SU-DHL-6 (cell line): ENCODE results near the gene SPNS2.

Experiments used
- H2AFZ ChIP-seq: fragments of 200-600 bp; sonication (generic); 2 replicates; pipeline ENCODE4 v1.6.1; 2014; ENCODE audit warnings: low read depth, mild to moderate bottlenecking, moderate library complexity, mixed read lengths, antibody characterized with exemption, low read length; ENCODE audit not compliant: severe bottlenecking
- H3F3A ChIP-seq: fragments of 200-600 bp; shearing (Covaris generic); 2 replicates; pipeline ENCODE4 v1.6.0; 2016; ENCODE audit warnings: antibody characterized with exemption, mild to moderate bottlenecking; ENCODE audit not compliant: insufficient read depth
- H3K27ac ChIP-seq: fragments of 200-600 bp; sonication (generic); 2 replicates; pipeline ENCODE4 v1.5.1; 2016; ENCODE audit warnings: low read depth, mild to moderate bottlenecking, low read length, moderate library complexity, mixed read lengths
- H3K27me3 ChIP-seq: fragments of 200-600 bp; sonication (generic), shearing (Covaris generic); 2 replicates; pipeline ENCODE4 v1.6.0; 2014; ENCODE audit warnings: mild to moderate bottlenecking, low read length
- H3K36me3 ChIP-seq: fragments of 200-600 bp; sonication (generic); 2 replicates; pipeline ENCODE4 v1.6.1; 2014; ENCODE audit warnings: mild to moderate bottlenecking, low read length, mixed read lengths
- H3K4me2 ChIP-seq: fragments of 300-600, 200-600 bp; shearing (Covaris generic), sonication (generic); 2 replicates; pipeline ENCODE4 v1.6.0; 2014; ENCODE audit warnings: low read length, low read depth, mild to moderate bottlenecking; ENCODE audit not compliant: poor library complexity, severe bottlenecking
- H3K4me3 ChIP-seq: fragments of 200-600 bp; sonication (generic); 2 replicates; pipeline ENCODE4 v1.5.1; 2014; ENCODE audit warnings: antibody characterized with exemption, low read length, mild to moderate bottlenecking, mixed read lengths; ENCODE audit not compliant: insufficient read depth, poor library complexity, severe bottlenecking
- H3K79me2 ChIP-seq: fragments of 200-600 bp; sonication (generic); 2 replicates; pipeline ENCODE4 v1.6.1; 2014; ENCODE audit warnings: mild to moderate bottlenecking, low read length, moderate library complexity; ENCODE audit not compliant: insufficient read depth
- H3K9ac ChIP-seq: fragments of 200-600 bp; sonication (generic); 2 replicates; pipeline ENCODE4 v1.7.0; 2014; ENCODE audit warnings: mild to moderate bottlenecking, low read length
- H3K9me2 ChIP-seq: fragments of 200-600 bp; sonication (generic); replicated peaks from 2 replicates; pipeline ENCODE4 v1.6.1; 2014; ENCODE audit warnings: low read length; ENCODE audit not compliant: insufficient read depth
- H3K9me3 ChIP-seq: fragments of 200-600 bp; sonication (generic); 2 replicates; pipeline ENCODE4 v1.6.1; 2014; ENCODE audit warnings: low read length, mixed read lengths; ENCODE audit not compliant: insufficient read depth
- H4K20me1 ChIP-seq: fragments of 200-600 bp; sonication (generic); 2 replicates; pipeline ENCODE4 v1.6.1; 2014; ENCODE audit warnings: low read depth, mild to moderate bottlenecking, antibody characterized with exemption, low read length, moderate library complexity, mixed read lengths
- EZH2phosphoT487 ChIP-seq: fragments of 200-600 bp; sonication (generic), shearing (Covaris generic); conservative IDR thresholded peaks from 2 replicates; pipeline ENCODE4 v1.6.1; 2018; ENCODE audit warnings: mild to moderate bottlenecking, antibody characterized with exemption, low read length, moderate library complexity, mixed read lengths
- TF ChIP-seq, protein P1 (sequence below): fragments of 200-600 bp; sonication (generic); IDR thresholded peaks from one replicate; pipeline ENCODE4 v1.5.1; 2017; ENCODE audit warnings: antibody characterized with exemption, mild to moderate bottlenecking, low read length, moderate library complexity; ENCODE audit not compliant: insufficient read depth, poor library complexity, severe bottlenecking

SPNS2 gene, protein sequence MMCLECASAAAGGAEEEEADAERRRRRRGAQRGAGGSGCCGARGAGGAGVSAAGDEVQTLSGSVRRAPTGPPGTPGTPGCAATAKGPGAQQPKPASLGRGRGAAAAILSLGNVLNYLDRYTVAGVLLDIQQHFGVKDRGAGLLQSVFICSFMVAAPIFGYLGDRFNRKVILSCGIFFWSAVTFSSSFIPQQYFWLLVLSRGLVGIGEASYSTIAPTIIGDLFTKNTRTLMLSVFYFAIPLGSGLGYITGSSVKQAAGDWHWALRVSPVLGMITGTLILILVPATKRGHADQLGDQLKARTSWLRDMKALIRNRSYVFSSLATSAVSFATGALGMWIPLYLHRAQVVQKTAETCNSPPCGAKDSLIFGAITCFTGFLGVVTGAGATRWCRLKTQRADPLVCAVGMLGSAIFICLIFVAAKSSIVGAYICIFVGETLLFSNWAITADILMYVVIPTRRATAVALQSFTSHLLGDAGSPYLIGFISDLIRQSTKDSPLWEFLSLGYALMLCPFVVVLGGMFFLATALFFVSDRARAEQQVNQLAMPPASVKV

DNA sequence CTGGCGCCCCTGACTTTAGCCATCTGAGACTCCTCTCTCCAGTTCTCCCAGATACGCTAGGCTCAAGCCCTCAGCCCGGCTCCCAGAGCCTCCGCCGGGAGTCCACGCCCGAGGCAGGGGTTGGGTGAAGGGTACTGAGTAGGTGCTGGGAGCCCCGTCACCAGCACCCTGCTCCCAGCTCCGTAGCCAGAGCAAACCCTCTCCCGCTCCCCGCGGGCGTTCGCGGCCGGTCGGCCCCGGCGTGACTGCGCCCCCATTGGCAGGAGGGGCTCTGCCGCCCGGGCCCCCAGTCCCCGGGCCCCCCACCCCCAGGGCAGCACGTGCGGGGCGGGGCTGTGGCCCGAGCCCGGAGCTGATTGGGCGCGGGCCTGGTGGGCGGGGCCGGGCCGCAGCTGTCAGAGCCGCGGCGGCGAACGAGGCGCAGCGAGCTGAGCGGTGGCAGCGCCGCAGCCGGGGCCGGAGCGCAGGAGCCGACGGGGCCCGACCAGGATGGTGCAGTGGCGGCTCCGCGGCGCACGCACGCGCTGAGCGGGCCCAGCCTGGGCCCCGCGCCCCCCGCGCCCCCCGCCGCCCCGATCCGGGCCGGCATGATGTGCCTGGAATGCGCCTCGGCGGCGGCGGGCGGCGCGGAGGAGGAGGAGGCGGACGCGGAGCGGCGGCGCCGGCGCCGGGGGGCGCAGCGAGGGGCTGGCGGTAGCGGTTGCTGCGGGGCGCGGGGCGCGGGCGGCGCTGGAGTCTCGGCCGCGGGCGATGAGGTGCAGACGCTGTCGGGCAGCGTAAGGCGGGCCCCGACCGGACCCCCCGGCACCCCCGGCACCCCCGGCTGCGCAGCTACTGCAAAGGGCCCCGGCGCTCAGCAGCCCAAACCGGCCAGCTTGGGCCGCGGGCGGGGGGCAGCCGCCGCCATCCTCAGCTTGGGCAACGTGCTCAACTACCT lies at the start of gene SPNS2:
TSS of gene SPNS2 (plus strand) at position 421 of the 937 bp plus-strand sequence. CDS start at position 588, 167 bp downstream.
- no peaks in the 10 kb centered on the region for H3K79me2 ChIP-seq
- H3K27me3 ChIP-seq = 0 out of 2 replicates have a peak, but pooled peaks cover 5% of the 10 kb centered on the region
- H3K9me2 ChIP-seq = no peaks in the 10 kb centered on the region
- H3K4me2 ChIP-seq = peak within 1 kb of the TSS; percentile 59
- no peaks in the 10 kb centered on the region for H4K20me1 ChIP-seq
- TF ChIP-seq, protein P1, sequence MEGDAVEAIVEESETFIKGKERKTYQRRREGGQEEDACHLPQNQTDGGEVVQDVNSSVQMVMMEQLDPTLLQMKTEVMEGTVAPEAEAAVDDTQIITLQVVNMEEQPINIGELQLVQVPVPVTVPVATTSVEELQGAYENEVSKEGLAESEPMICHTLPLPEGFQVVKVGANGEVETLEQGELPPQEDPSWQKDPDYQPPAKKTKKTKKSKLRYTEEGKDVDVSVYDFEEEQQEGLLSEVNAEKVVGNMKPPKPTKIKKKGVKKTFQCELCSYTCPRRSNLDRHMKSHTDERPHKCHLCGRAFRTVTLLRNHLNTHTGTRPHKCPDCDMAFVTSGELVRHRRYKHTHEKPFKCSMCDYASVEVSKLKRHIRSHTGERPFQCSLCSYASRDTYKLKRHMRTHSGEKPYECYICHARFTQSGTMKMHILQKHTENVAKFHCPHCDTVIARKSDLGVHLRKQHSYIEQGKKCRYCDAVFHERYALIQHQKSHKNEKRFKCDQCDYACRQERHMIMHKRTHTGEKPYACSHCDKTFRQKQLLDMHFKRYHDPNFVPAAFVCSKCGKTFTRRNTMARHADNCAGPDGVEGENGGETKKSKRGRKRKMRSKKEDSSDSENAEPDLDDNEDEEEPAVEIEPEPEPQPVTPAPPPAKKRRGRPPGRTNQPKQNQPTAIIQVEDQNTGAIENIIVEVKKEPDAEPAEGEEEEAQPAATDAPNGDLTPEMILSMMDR = no peak
- no peak for TF ChIP-seq EZH2phosphoT487
- no peak within 1 kb of the TSS for H2AFZ ChIP-seq
- H3K9ac ChIP-seq = no peak within 1 kb of the TSS; the same call in 1 of the 2 replicates
- peak within 1 kb of the TSS; percentile 47 for H3K4me3 ChIP-seq
- H3K27ac ChIP-seq = no peak within 1 kb of the TSS
- H3K36me3 ChIP-seq = no peaks in the 10 kb centered on the region
- no peaks in the 10 kb centered on the region for H3K9me3 ChIP-seq
- H3F3A ChIP-seq = no peaks in the 10 kb centered on the region

- Histone ChIP-seq H3K36me3 (no peaks in the 10 kb centered on the region), H3K9me3 (no peaks in the 10 kb centered on the region), H3K4me3 (no peak overlapping the region), H3F3A (no peaks in the 10 kb centered on the region), H2AFZ (no peak overlapping the region), H3K27me3 (no peaks in the 10 kb centered on the region), H3K4me2 (no peak overlapping the region), H3K79me2 (no peaks in the 10 kb centered on the region), H3K27ac (no peak overlapping the region), H3K9ac (no peak overlapping the region), H3K9me2 (no peaks in the 10 kb centered on the region), H4K20me1 (no peaks in the 10 kb centered on the region)
- no peak for TF ChIP-seq EZH2phosphoT487
- TF ChIP-seq, protein P1 = no peak
These were observed 48.9 kb upstream of the SPNS2 start for GRCh38 chr17:4449736-4450135.

- H3K4me2 ChIP-seq = no peak overlapping the region
- no peaks in the 10 kb centered on the region for H3K27me3 ChIP-seq
- no peak overlapping the region for H3K27ac ChIP-seq
These were observed 47.9 kb upstream of the SPNS2 start for GRCh38 chr17:4450710-4451316.

More at GRCh38 chr17:4450710-4451316, 47.9 kb upstream of the SPNS2 start:
- TF ChIP-seq, protein P1 = no peak
- TF ChIP-seq EZH2phosphoT487 = no peak
- Histone ChIP-seq H2AFZ (no peak overlapping the region), H4K20me1 (no peaks in the 10 kb centered on the region), H3K9me3 (no peaks in the 10 kb centered on the region), H3K4me3 (no peak overlapping the region), H3K36me3 (no peaks in the 10 kb centered on the region), H3K79me2 (no peaks in the 10 kb centered on the region), H3K9ac (no peak overlapping the region), H3K9me2 (no peaks in the 10 kb centered on the region), H3F3A (no peaks in the 10 kb centered on the region)
